ENCODE results near the gene NAGA. TPM values are rescaled to one million over a fixed set of nuclear protein-coding genes. Genes with fewer than 3 reads are reported as not detected.

The NAGA gene
- total and polyA plus RNA-seq, 2 of the 4 experiments (the other 2 are of a cell fraction) = 34.3 to 44.8 TPM

DNA sequence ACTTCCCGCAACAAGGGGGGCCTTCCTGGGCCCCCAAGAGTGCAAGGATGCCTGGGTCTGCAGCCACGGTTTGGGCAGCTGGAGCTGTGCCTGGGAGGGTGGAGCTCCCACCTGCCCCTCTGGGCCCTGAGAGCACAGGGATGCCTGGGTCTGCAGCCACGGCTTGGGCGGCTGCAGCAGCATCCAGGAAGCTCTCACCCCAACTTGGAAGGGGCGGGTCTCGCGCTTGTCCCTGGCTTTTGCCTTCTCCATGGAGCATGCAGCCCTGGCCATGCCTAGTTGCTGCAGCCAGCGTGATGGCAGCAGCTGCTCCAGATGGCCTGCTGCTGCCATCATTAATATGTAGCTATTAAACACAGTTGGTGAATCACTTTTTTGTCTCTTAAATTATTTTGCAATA, 35.4 kb downstream of the NAGA start:
- Histone ChIP-seq H4K8ac (ENCODE audit: low read depth in 2 of 2, low read length in 2 of 2) (no peak overlapping the region), H4K20me1 (ENCODE audit: insufficient read depth, low read length) (no peaks in the 10 kb centered on the region), H3K56ac (ENCODE audit: extremely low read depth, insufficient read depth, low read length) (no peak overlapping the region), H3K27ac (ENCODE audit: insufficient read depth, low read length) (no peak overlapping the region), H2BK120ac (ENCODE audit: low read depth, low read length) (no peak overlapping the region), H3K14ac (replicated peaks; ENCODE audit: low read depth, low read length) (no peak overlapping the region), H2AFZ (replicated peaks; ENCODE audit: low read length, poor library complexity) (no peak overlapping the region), H3K27me3 (ENCODE audit: control insufficient read depth, insufficient read depth, low read length) (no peaks in the 10 kb centered on the region), H2AK9ac (replicated peaks; ENCODE audit: low read depth, low read length, poor library complexity) (no peak overlapping the region), H3K79me1 (ENCODE audit: low read depth in 1 of 2, low read length in 2 of 2) (no peaks in the 10 kb centered on the region), H3K36me3 (ENCODE audit: control insufficient read depth, insufficient read depth, low read length) (no peaks in the 10 kb centered on the region), H2BK15ac (ENCODE audit: low read depth, low read length) (no peak overlapping the region), H3K4me2 (ENCODE audit: low read depth, low read length) (no peak overlapping the region), H4K5ac (ENCODE audit: low read depth, low read length) (no peak overlapping the region), H3K23ac (ENCODE audit: low read depth, low read length) (no peak overlapping the region), H3K4me3 (ENCODE audit: insufficient read depth, low read depth, low read length) (no peak overlapping the region), H3K9ac (ENCODE audit: low read depth, low read length) (no peak overlapping the region), H3K9me1 (ENCODE audit: insufficient read depth, low read length) (no peaks in the 10 kb centered on the region), H3K9me3 (ENCODE audit: control insufficient read depth, insufficient read depth, low read length) (peaks cover 8% of the 10 kb centered on the region), H2BK5ac (ENCODE audit: low read depth, low read length, poor library complexity, severe bottlenecking) (no peak overlapping the region), H3K4me1 (ENCODE audit: control insufficient read depth, insufficient read depth, low read length) (peaks cover 3% of the 10 kb centered on the region), H3K4ac (ENCODE audit: low read depth, low read length) (no peak overlapping the region), H3K18ac (ENCODE audit: low read depth, low read length) (no peak overlapping the region), H2AK5ac (ENCODE audit: low read depth, low read length) (no peak overlapping the region), H4K91ac (ENCODE audit: insufficient read depth, low read depth, low read length) (no peak overlapping the region), H2BK20ac (ENCODE audit: low read depth, low read length) (no peak overlapping the region)
- in situ Hi-C loops (cut with MboI; ENCODE audit: low sequenced_read_pairs) = no loop called here
- TF ChIP-seq RAD21 (IDR thresholded peaks at IDR 0.05; ENCODE audit: low read length) = no peak
- dilution Hi-C loops (cut with HindIII; ENCODE audit: low sequenced_read_pairs, unreplicated experiment) = no loop called here
- intact Hi-C loops (cut with micrococcal nuclease) = no loop called here
- ChIA-PET CTCF (no interaction called here), POLR2A (ENCODE audit: unreplicated experiment) (no interaction called here)
- ATAC-seq (ENCODE audit: low read depth) (no peak), DNase-seq (no peak)
- BruUV-seq (replicated peaks) = no TSS peak
- 69% methylated on average over 6 of the region's 8 CpGs; no CpG with 5 or more reads in 1 of the 2 experiments for WGBS, 2 experiments (ENCODE audit: extremely low coverage in 2 of 2, insufficient read length in 1 of 2)
